CD4-positive, alpha-beta T cell treated with Interleukin-6 at 100 ng/mL for 8 hours (primary cell): ENCODE data around the gene NPHP4.
"Not testable (repeated sequence)": the region's sequence is repeated elsewhere in the genome, so short reads cannot be mapped to it uniquely, and the experiment has no call there.

Experiments
- DNase-seq: peaks from one replicate; pipeline ENCODE4 v3.0.0-alpha.2; 2020; ENCODE audit warnings: mixed read lengths, low spot score

Gene NPHP4

DNA sequence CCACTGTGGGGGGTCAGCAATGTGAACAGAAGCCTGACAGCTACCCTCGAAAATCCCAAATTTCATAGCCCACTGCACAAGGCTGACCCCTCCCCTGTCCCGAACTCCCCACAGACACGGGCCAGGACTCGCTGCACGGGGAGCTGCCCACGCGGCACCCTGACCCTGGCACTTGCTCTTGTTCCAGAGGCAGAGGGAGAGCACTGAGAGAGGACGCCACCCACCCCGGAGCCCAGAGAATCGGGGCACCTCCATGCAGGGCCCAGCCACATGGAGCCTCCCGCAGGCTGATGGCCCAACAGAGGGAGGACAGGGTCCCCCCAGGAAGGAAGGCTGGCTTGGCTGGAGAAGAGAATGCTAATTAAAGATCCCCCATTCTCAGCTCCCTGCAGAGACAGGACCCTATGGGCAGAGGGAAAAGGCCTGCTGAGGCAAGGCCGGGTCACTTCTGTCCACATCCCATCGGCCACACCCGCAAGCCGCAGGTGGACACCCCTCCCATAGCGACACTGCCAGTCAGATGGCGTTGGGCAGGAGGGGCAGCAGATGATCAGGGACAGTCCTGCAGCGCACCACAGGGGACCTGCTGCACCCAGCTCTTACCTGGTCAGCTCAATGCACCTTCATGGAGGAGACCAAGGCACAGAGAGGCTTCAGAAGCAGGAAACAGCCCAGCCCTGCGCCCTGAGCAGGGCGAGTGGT lies 136.9 kb downstream of the NPHP4 start:
- no peak for DNase-seq

DNA sequence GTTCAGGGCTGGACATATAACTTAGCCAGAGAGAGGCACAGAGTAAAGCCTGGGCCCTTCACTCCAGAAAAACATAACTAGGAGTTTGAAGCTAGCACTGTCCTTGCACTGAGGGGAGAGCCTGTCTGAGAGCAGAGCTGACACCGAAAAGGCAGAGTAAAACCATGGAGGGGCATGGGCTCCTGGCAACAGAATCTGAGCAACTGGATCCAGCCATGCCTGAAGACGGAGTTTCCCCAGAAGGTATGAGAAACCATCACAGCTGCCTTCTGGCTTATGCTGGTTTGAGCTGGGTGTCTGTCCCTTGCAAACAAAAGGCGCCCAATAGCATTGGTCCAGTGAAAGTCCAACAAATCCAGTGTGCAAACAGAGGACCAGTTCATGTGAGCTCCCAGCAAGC lies 137.5 kb downstream of the NPHP4 start:
- no peak for DNase-seq

DNA sequence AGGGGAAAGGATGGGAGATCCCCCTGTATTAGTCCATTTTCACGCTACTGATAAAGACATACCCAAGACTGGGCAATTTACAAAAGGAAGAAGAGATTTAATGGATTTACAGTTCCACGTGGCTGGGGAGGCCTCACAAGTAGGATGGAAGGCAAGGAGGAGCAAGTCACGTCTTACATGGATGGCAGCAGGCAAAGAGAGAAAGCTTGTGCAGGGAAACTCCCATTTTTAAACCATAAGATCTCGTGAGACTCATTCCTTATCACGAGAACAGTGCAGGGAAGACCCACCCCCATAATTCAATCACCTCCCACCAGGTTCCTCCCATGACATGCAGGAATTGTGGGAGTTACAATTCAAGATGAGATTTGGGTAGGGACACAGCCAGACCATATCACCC lies 138.4 kb downstream of the NPHP4 start:
- DNase-seq, result not testable (repeated sequence)

DNA sequence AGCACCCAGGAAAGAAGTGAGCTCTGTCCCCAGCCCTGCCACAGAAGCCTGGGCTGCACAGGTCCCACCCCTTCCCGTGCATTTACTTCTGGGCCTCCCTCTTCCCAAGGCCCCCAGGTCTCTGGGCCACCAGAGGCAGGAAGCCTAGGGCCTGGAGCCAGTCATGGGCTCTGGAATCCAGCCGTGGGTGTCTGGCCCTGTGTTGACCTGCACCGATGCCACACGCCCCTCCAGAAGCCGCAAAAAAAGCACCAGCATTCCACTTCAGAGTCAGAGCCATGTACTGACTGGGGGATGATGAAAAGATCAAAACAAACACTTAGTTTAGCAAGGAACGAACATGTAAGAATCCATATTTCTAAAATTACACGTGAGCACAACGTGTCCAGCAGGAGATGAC lies 141.7 kb downstream of the NPHP4 start:
- no peak for DNase-seq

DNA sequence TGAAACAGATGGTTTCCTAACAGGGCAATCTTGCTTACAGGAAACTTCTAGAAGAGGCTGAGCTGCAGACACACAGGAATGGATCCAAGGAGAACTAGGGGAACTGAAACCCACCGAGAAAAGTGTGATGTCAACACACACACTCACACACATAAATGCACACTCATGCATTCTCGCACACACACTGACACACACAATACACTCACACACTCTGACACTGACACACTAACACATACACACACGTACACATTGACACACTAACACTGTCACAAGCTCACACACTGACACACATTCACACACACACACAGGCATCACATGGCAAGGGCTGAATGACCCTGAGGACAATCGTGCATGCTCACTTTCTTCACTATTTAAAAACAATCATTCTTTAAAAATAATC lies 142.7 kb downstream of the NPHP4 start:
- no peak for DNase-seq

DNA sequence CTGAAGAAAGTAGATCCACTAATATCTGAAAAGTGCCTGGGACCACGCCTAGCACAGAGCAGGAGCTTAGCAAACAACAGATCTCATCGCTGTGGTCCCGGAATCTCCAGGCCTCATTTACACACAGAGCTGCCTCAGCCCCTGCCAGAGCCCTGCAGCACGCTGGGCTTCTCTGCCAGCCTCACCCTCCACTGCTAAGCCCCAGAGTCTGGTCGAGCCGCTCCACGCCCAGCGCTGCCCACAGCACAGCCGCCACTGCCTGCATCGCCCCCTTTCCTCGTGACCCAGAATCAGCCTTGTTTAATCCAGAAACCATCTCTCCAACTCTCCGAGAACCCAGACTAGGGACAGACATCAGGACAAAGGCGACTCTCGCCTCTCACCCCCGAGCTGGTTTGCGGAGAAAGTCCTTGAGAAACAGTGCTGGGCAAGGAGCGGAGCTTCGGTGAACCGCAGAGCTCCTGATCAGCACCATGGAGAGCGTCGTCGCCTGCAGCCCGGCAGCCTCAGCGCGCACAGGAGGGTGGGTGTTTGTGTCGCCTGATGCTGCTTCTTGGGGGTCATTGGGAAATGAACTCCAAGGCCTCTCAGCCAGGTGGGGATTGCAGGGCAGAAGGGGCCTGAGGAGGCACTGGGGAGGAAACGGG lies 145.1 kb downstream of the NPHP4 start:
- no peak for DNase-seq

DNA sequence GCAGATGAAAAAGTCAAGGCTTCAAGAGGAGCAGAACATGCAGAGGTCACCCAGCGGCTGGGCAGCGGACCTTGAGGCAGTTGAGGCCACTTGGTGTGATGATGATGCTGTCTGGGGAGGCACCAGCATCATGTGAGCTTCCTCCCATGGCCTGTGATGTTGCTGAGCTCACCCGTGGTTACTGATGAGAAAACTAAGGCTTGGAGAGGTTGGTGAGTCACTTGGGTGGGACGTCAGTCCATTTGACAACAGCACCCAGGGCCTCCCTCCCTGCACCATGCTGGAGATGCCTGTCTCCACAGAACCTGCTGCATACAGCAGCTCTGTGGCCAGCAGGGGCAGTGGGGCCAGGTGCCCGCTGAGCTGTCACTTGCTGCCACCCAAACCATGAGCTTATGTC lies 146.8 kb downstream of the NPHP4 start:
- no peak for DNase-seq

DNA sequence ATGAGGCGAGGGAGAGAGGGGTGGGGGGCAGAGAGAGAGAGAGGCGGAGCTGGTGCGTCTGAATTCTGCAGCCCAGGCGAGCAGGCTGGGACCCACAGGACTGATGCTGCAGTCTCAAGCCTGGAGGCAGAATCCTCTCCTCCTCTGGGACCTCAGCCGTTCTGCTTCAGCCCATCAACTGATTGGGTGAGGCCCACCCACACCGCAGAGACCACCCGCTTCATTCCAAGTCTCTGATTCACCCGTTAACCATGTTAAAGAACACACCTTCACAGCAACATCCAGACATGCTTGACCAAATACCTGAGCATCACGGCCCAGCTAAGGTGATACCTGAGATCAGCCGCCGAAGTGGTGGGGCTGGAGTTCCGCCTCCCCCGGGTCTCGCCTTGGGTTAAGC lies 147.8 kb downstream of the NPHP4 start:
- no peak for DNase-seq

DNA sequence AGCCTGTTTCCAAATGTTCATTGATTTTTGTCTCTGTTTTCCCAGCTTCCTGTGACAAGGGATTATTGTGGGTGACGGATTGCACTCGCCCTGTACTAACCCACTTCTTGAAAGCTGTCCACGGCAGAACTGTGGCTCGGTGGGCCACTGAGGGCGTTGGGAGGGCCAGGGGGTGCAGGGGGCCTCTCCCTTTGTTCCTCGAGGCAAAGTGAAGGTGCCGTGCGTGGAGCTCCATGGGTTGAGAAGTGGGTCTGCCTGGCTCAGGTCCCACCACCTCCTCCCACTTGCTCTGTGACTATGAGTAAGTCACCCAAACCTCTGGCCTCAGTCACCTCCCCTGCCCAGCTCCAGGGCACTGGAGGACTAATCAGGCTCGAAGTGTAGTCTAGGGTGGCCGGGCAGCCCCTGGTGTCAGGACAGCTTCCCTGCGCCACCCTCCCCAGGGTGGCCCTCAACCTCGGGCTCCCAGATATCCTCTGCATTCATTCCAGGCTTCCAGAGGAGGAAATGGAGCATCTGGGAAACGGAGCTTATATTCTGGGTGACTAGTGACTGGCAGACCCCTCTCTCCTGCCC lies 148.6 kb downstream of the NPHP4 start:
- DNase-seq, result no peak

DNA sequence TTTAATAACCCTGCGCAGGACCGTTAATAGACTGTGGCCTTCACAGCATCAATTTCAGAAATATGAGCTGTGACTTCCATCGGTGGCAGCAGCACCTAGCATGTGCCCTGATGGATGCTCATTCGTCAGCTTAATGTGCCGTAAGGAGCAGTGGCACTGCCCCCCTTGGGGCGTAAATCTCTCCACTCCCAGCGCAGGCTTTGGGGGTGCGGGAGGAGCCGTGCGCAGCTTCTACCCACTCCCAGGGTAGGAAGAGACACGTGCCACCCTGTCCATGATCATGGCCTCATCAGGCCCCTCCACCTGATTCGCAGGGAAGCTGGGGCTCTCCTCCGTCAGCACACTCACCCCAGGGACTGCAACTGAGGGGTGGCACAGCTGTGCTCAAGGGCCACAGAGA lies 149.5 kb downstream of the NPHP4 start:
- DNase-seq, result no peak

DNA sequence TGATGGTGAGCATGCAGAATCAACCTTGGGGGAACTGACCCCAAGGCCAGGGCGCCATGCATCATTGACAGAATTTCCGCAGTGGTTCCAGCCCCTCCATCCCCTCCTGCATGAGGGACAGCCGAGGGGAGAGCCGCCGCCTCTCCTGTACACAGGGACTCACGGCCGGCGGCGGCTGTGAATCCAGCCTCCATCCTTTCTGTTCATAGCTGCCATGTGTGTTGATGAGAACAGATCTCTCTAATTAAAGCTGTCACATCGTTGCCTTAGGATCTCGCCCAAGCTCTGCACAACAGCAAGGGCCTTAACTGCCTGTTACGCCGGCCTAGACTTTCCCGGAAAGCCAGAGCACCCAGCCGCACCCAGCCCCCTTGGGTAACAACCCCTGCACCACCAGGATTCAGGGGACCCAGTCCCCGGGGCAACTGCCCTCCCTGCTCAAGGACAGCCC lies 151.6 kb downstream of the NPHP4 start:
- DNase-seq, result no peak

DNA sequence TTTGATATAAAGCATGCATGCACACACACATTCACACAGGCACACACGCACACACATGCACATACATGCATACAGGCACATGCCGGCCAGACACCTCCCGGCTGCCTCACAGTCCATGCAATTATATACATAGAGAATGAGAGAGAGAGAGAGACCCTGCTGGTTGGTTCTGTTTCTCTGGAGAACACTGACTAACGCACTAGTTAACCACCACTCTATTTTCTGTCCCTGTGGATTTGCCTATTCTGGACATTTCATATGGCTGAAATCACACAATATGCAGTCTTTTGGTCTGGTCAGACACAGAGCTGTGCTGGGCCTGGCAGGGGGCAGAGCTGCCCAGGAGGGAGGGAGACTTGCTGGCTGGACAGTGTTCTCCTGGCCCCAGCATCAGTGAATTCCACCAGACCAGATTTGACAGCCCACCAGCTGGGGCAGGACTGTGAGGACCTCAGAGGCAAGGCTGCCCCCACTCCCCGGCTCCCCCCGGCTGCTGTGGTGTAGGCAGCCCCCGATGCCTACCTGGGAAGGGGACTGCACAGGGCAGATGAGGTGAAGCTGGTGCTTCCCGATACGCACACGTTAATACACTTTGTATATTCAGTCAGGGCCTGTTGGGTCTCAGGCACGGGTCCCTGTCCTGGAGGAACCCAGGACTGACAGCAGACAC lies 152.2 kb downstream of the NPHP4 start:
- DNase-seq, result no peak

DNA sequence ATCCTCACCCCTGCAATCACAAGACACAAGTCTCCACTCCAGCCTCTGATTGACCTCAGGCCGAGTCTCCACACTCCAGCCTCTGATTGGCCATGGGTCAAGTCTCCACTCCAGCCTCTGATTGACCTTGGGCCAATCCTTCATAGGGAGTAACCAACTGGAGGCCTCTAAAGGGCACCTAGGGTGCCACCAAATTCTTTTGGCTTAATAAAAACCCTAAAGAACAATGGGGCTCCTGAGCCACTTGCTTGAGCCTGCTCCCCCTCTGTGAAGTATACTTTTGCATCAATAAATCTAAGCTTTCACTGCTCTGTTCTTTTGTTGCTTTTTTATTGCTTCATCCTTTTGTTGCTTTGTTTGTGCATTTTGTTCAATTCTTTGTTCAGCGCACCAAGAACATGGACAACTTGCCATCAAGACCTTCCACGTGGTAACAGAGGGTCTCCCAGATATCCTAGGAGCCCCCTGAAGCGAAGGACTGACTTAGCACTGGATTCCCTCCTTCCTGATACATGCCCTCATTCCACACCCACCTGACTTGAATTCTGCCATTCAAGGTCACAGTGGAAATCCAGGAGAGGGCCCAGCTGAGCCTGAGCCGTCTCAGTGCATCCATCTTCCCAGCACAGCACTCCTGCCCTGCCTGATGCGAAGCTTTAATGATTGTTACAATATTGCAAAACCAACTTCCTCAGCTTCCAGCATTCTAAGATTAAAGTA lies 152.9 kb downstream of the NPHP4 start:
- no peak for DNase-seq

DNA sequence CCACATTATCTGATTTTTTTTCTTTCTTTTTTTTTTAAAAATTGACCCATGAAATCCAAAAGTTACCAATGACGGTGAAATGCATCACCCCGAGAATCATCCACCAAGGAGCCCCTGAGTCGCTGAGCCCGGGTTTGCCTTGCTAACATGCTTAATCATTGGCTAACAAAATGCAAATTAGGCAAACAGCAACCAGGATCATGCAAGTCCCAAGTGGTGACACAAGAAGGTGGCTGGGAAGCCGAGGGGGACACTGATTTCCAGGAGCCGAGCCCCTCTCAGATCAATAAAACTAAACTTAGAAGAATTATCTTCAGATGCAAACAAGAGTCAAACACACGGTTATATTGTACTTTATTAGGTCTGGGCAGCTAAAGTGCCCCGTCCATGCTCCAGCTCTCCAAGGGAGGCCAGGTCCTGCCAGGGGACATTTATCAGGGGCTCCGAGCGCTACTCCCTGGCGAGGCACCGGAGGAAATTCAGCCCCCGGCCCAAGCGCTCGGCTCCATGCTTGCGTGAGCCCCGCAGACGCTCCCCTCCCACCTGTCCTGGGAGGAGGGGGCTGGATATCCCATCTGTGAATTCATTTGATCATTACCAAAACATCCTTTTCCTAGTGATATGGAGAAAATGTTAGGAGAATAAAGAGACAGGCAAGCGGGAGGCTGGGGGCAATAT lies 154.1 kb downstream of the NPHP4 start:
- no peak for DNase-seq

DNA sequence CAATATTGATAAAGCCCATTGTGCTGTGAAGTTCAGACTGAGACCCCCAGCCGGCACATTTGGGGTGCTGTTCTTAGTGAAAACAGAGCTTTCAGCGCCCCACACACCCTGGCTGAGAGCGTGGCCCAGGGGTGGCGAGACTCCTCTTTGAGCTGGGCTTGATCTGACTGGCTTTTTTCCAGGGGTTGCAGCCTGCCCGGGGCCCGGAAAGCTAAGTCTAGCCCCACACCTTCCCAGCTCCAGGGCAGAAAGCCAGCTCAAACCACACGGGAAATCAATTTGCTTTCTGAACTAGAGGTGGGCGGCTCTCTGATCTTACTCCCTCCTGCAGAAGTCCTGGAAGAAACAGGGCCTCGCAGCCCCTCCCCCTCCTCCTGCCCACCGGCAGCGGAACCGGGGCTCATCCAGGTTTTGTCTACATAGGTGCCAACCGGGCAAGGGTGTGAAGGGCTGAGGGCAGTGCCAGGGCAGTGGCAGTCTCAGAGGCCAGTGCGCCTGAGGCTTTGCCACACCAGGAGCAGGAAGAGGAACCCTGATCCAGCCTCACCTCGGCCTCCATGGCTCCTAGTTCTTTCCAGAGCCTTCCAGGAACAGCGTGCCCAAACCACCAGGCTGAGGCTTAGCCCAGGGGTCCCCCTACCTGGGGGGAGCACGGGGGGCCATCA lies 155.3 kb downstream of the NPHP4 start:
- no peak for DNase-seq

DNA sequence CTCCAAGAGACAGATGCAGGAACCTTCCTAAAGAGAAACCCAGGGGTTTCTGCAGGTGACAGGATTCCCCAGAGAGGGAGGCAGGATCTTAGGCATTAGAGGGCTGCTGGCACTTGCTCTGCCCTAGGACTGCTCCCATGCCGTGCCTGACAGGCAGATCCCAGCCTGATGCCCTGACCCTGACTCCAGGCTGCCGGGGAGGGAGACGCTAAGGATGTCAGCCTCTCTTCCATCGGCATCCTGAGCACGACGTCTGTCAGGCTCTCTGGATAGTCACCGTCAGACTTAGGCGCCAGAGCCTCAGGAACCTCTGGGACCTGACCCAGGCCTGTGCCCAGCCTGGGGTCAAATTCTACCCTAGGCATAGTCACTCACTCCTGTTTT lies 157.1 kb downstream of the NPHP4 start:
- no peak for DNase-seq

DNA sequence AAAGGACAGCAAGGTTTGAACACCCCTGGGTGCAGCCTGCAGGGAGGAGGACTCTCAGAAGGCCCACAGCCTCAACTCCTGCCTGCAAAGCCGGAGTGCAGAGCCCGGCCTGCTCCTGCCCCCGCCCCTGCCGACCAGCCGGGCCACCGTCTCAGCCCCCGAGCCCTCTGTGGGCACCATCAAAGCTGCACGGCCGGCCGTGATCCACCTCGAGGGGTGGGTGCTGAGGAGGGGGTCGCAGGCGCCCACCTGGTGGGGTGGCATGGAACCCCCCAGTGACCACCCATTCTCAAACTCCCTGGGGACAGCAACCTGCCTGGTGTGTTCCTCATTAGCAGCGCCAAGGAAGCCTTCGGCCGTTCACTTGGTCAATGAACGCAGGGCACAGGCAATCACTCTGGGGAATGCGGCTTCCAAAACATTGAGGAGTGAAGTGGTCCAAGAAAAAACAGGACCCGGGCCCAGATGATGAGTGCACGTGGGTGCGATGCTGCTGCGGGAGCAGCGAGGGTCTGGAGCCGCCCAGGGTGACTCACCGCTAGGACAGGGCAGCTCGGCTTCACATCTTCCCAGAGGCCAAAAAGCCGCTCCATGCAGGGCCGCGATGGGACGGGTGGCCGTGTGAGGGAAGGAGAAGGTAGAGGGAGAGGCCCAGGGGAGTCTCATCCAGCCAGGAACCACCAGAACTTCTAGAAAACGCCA lies 157.6 kb downstream of the NPHP4 start:
- no peak for DNase-seq

DNA sequence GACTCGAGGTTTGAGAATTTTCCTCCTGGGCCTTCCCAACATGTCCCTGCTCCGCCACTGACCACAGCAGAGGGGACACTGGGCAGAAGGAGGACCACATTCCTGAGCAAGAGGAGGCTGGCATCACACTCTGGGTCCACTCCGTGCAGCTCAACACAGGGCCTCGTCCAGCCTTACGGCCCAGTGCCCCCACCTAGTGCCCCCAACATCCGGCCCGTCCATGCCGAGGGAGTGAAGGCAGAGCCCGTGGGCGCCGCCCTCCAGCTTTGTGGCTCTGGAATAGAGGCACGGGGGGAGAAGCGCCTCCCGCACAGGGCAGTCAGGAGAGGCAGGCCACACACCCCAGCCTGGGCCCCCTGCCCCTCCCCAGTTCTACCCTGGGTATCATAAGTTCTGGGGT lies 158.3 kb downstream of the NPHP4 start:
- DNase-seq, result no peak

DNA sequence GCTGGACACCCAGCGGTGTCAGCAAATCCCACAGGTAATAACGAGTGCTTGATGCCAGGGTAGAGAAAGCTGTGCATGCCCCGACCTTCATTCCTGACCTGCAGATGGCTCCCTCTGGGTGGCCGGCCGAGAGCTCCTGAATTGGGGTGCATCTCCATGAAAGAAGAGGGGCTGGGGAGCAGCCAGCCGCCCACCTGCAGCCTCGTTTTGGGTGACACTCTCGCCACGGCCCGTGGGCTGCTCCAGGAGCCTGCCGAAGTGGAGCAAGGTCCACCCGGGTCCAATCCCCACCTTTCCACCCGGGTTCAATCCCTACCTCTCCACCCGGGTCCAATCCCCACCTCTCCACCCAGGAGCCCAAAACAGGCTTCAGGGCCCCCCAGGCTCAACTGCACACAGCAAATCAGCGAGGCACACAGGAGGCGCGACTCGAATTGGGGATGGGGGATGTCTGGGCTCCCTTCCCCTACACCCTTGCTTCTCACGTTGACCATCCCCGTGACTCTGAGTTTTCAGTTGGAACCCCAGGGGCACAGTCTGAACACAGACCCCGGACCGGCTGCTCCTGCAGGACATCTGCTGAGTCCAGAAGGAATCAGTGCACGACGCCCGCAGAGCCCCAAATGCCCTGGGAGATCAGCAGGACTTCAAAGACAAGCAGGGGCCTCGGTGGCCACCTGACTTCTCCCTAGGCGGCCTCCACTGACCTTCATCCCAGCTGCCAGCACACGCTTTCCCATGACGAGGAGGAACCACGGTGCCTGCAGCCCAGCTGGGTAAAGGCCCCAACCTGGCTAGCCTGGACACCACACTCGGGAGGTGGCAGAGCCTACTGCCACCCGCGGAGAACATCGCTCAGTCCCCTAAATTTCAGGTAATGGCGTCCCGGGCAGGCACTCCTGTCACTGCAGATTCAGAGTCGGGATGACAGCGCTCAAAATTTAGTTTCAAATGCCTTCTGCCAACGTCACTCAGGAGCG lies 159.0 kb downstream of the NPHP4 start:
- DNase-seq, result no peak
